A549 treated with AZD9567 at 1 μM for 4 hours (cell line): ENCODE data around the gene OLFML1. TPM values are rescaled to one million over a fixed set of nuclear protein-coding genes. Genes with fewer than 3 reads are reported as not detected.

Source experiments
- total RNA-seq: library from RNA; stranded (reverse); fragments of 200-300 nt; extraction: Qiagen RNA extraction; gene quantifications from 5 replicates; pipeline ENCODE4 v1.2.3, GENCODE V29; 2022; ENCODE audit not compliant: insufficient read depth

Gene OLFML1
- total RNA-seq: 0.05 to 0.06 TPM (median 0.05 TPM) in 3 of 5 replicates, not detected in the others

GRCh38 chr11:7485186-7486097, at the start of gene OLFML1:
Gene OLFML1 (plus strand): TSS chr11:7485506. CDS start chr11:7485876, 370 bp downstream.

GRCh38 chr11:7513234-7514098, 28.2 kb downstream of the OLFML1 start, which contains the start of gene PPFIBP2:
Gene PPFIBP2 (plus strand): TSS chr11:7513999. CDS start chr11:7549476, 35,477 bp downstream.

Other genes starting within 250 kb of the OLFML1 start
- 0.12 to 0.16 TPM (median 0.14 TPM) in 4 of 5 replicates, not detected in the other for gene SYT9, start 233.6 kb upstream of the OLFML1 start, total RNA-seq
- 7.2 to 18.5 TPM (median 7.9 TPM) in 5 replicates for gene PPFIBP2, start 28.5 kb downstream of the OLFML1 start, total RNA-seq
- gene CYB5R2, start 188.0 kb downstream of the OLFML1 start, total RNA-seq: 3.7 to 5.7 TPM (median 5.1 TPM) in 5 replicates
- not detected in 5 replicates for gene OVCH2, start 221.0 kb downstream of the OLFML1 start, total RNA-seq